Measurements from ENCODE around the gene NEXMIF. TPM values are rescaled to one million over a fixed set of nuclear protein-coding genes. Genes with fewer than 3 reads are reported as not detected.
"Not testable (repeated sequence)": the region's sequence is repeated elsewhere in the genome, so short reads cannot be mapped to it uniquely, and the experiment has no call there.

The NEXMIF gene
- 1 to 10 TPM; 1.8 to 1.9 TPM for total RNA-seq
- 0.93 TPM for polyA plus RNA-seq (2013, experiment 1 of 2)
- polyA plus RNA-seq (2013, experiment 2 of 2), result 0.91 TPM
- long read RNA-seq, experiment 1, result 0 reads
- long read RNA-seq, experiment 2, result 0 reads
- long read RNA-seq, experiment 3, result 0 reads
- long read RNA-seq, experiment 4, result 0 reads

- 0 to 2% methylated on average over 2 to 30 of the region's 48 CpGs for WGBS, 2 experiments (ENCODE audit: insufficient coverage in 1 of 2, insufficient read length in 1 of 2)
- peak within 1 kb of the TSS; percentile 77 for H3K27ac Mint-ChIP-seq
- Histone ChIP-seq H3K27ac (ENCODE audit: low read depth, low read length) (no peak within 1 kb of the TSS), H3K4me3 (ENCODE audit: low read length) (peak within 1 kb of the TSS; percentile 73), H3K9me3 (ENCODE audit: control insufficient read depth, low read length) (no peaks in the 10 kb centered on the region), H3K9ac (ENCODE audit: extremely low read depth, low read length, poor library complexity, severe bottlenecking) (peak within 1 kb of the TSS; percentile 15), H3K36me3 (ENCODE audit: control insufficient read depth, insufficient read depth, low read length) (no peaks in the 10 kb centered on the region), H3K27me3 (ENCODE audit: control insufficient read depth, insufficient read depth, low read length, poor library complexity, severe bottlenecking) (peaks cover 29% of the 10 kb centered on the region), H3K4me1 (ENCODE audit: control insufficient read depth, insufficient read depth, low read length) (no peaks in the 10 kb centered on the region)
- H3K9me3 Mint-ChIP-seq, result peaks cover 63% of the 10 kb centered on the region
- no peaks in the 10 kb centered on the region for H3K4me1 Mint-ChIP-seq
- DNase-seq, result no peak
- H3K36me3 Mint-ChIP-seq (ENCODE audit: low read depth), result no peaks in the 10 kb centered on the region
- TF ChIP-seq CTCF (conservative IDR thresholded peaks at IDR 0.05), result peak; percentile 59
- peaks cover 49% of the 10 kb centered on the region for H3K27me3 Mint-ChIP-seq (ENCODE audit: insufficient read depth)
- peak within 1 kb of the TSS; percentile 67 for H3K4me3 Mint-ChIP-seq
These were observed at the start of gene NEXMIF for GRCh38 chrX:74925225-74926088. Gene NEXMIF (minus strand): TSS chrX:74925452.

- WGBS, 2 experiments (ENCODE audit: insufficient coverage in 1 of 2, insufficient read length in 1 of 2), result no CpG with 5 or more reads among the region's 3 CpGs
These were observed 36.7 kb upstream of the NEXMIF start for GRCh38 chrX:74961962-74962361.

GRCh38 chrX:74949717-74950116, 24.5 kb upstream of the NEXMIF start:
- no peaks in the 10 kb centered on the region for H3K4me1 ChIP-seq (ENCODE audit: control insufficient read depth, insufficient read depth, low read length)
- no peaks in the 10 kb centered on the region for H3K27me3 ChIP-seq (ENCODE audit: control insufficient read depth, insufficient read depth, low read length, poor library complexity, severe bottlenecking)
- Mint-ChIP-seq H3K36me3 (ENCODE audit: low read depth) (no peaks in the 10 kb centered on the region), H3K4me3 (no peak overlapping the region), H3K9me3 (peaks cover 54% of the 10 kb centered on the region), H3K4me1 (no peaks in the 10 kb centered on the region), H3K27ac (no peak overlapping the region), H3K27me3 (ENCODE audit: insufficient read depth) (no peaks in the 10 kb centered on the region)
- H3K4me3 ChIP-seq (ENCODE audit: low read length), result no peak overlapping the region
- TF ChIP-seq CTCF (conservative IDR thresholded peaks at IDR 0.05), result no peak
- H3K36me3 ChIP-seq (ENCODE audit: control insufficient read depth, insufficient read depth, low read length), result no peaks in the 10 kb centered on the region
- no peak overlapping the region for H3K27ac ChIP-seq (ENCODE audit: low read depth, low read length)
- no peak for DNase-seq
- H3K9ac ChIP-seq (ENCODE audit: extremely low read depth, low read length, poor library complexity, severe bottlenecking), result no peak overlapping the region
- H3K9me3 ChIP-seq (ENCODE audit: control insufficient read depth, low read length), result no peaks in the 10 kb centered on the region
- WGBS, 2 experiments (ENCODE audit: insufficient coverage in 1 of 2, insufficient read length in 1 of 2), result 95% methylated on average over 6 of the region's 7 CpGs; no CpG with 5 or more reads in 1 of the 2 experiments

More at GRCh38 chrX:74961962-74962361, 36.7 kb upstream of the NEXMIF start:
- DNase-seq; H3K9ac ChIP-seq (ENCODE audit: extremely low read depth, low read length, poor library complexity, severe bottlenecking); H3K27ac ChIP-seq (ENCODE audit: low read depth, low read length); H3K4me1 Mint-ChIP-seq; H3K9me3 ChIP-seq (ENCODE audit: control insufficient read depth, low read length); H3K27me3 ChIP-seq (ENCODE audit: control insufficient read depth, insufficient read depth, low read length, poor library complexity, severe bottlenecking); H3K36me3 Mint-ChIP-seq (ENCODE audit: low read depth); H3K27ac Mint-ChIP-seq; H3K27me3 Mint-ChIP-seq (ENCODE audit: insufficient read depth); H3K36me3 ChIP-seq (ENCODE audit: control insufficient read depth, insufficient read depth, low read length); H3K4me1 ChIP-seq (ENCODE audit: control insufficient read depth, insufficient read depth, low read length); H3K4me3 ChIP-seq (ENCODE audit: low read length); H3K4me3 Mint-ChIP-seq: not testable (repeated sequence)
- H3K9me3 Mint-ChIP-seq, result peaks cover 33% of the 10 kb centered on the region

All from endodermal cell (in vitro differentiated cells).